LNCaP clone FGC (cell line): ENCODE measurements around the gene HOOK2.
"Not testable (repeated sequence)": the region's sequence is repeated elsewhere in the genome, so short reads cannot be mapped to it uniquely, and the experiment has no call there.

Experiments used
- DNase-seq: peaks from one replicate; pipeline ENCODE4 v3.0.0-alpha.2; 2011; ENCODE audit warnings: low read depth
- H3K4me3 ChIP-seq: 2 replicates; pipeline ENCODE4 v1.5.1; 2011; ENCODE audit warnings: mild to moderate bottlenecking, low read depth, low read length, control low read depth
- TF ChIP-seq, protein P1 (sequence below): IDR thresholded peaks from 2 replicates; pipeline ENCODE4 v1.5.1; 2012; ENCODE audit warnings: mild to moderate bottlenecking; ENCODE audit not compliant: control insufficient read depth, insufficient read depth; ENCODE audit errors: extremely low read depth

Gene HOOK2

DNA sequence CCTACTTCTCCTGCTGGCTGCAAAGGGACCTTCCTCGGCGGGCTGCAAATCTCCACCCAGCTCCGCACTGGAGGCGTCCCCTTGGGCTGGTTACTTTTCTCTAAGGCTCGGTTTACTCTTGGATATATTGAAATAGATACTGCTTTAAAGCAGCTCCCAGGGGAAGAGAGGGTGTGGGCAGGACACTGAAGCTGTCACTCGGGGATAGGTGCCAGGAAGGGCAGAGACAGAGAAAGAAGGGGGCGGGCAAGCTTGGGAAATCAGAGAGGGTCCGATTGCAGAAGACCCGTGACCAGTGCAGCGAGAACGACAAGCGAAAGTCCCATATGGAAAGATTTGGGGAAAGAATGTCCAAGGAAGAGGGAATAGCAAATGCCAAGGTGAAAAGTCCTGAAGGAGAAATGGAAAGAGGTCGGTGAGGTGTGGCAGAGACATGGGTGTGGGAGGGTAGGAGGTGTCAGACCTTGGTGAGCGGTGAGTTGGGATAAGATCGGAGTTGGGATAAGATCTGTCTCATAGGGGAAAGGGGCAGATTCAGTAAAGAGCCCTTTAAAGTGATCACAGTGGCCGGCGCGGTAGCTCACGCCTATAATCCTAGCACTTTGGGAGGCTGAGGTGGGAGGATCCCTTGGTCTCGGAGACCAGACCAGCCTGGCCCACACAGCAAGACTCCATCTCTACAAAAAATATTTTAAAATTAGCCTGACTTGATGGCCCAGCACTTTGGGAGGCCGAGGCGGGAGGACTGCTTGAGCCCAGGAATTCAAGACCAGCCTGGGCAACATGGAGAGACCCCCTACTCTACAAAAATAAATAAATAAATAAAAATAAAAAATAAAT, 27.1 kb upstream of the HOOK2 start:
- no peak for DNase-seq
- H3K4me3 ChIP-seq, result peak overlapping the region; percentile 100
- TF ChIP-seq, protein P1, sequence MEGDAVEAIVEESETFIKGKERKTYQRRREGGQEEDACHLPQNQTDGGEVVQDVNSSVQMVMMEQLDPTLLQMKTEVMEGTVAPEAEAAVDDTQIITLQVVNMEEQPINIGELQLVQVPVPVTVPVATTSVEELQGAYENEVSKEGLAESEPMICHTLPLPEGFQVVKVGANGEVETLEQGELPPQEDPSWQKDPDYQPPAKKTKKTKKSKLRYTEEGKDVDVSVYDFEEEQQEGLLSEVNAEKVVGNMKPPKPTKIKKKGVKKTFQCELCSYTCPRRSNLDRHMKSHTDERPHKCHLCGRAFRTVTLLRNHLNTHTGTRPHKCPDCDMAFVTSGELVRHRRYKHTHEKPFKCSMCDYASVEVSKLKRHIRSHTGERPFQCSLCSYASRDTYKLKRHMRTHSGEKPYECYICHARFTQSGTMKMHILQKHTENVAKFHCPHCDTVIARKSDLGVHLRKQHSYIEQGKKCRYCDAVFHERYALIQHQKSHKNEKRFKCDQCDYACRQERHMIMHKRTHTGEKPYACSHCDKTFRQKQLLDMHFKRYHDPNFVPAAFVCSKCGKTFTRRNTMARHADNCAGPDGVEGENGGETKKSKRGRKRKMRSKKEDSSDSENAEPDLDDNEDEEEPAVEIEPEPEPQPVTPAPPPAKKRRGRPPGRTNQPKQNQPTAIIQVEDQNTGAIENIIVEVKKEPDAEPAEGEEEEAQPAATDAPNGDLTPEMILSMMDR, result no peak

DNA sequence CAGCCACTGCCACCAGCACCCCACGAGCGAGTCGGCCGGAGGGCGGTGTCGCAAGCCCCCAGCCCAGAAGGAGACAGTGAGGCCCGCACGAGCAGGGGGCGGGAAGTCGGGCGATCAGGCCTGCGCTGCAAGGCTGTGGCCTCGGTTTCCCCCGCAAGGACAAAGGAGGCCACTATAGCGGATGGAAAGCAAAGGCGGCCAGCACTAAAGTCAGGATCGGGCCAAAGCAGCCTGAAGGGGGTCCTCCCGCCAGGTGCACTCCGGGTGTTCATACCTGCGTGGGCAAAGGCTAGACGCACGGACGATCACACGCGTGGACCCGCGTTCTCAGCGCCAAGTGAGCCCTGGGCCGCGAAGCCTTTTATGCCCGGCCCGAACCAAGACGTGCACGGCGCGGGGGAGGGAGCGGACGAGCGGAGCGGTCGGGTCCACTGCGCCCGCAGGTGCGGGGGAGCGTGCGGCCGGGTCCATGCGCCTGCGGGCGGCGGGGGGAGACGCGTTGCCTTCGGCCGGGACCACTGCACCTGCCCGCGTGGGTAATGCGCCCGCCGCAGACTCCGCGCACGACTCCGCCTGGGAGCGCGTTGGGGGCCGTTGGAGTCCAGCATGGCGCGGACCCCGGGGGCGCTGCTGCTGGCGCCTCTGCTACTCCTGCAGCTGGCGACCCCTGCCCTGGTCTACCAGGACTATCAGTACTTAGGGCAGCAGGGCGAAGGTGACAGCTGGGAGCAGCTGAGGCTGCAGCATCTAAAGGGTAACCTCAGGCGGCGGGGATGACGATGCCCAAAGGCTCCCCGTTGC, 26.3 kb upstream of the HOOK2 start, which contains the start of the genes PRDX2 and THSD8:
TSS of gene PRDX2 (minus strand) at position 335 of the 801 bp plus-strand sequence. CDS start 539 bp downstream, outside the sequence.
TSS of gene THSD8 (plus strand) at position 604 of the 801 bp plus-strand sequence. CDS start at position 607, 3 bp downstream.
- peak; percentile 40 for DNase-seq
- TF ChIP-seq, protein P1, result 0 out of 2 replicates have a peak, but pooled peaks have one; percentile 5
- H3K4me3 ChIP-seq, result peak within 1 kb of the TSS; percentile 100

DNA sequence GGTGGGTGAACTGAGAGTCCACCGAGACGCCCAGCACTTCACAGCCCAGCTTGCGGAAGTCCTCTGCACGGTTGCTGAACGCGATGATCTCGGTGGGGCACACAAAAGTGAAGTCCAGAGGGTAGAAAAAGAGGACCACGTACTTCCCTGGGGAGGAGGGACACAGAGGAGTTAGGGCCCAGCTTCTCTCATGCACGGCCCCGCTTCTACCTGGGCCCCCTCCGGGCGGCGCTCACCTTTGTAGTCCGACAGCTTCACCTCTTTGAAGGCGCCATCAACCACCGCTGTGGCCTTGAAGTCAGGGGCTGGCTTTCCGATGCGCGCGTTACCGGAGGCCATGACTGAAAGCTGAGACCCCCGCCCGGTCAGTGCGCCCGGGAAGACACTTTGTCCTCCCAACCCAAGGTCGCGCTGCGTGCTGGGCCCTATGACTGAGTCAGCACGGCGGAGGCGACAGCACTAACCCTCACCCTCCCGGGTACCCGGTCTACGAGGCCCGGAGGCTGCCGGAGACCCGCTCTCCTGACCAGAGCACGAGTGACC, 25.6 kb upstream of the HOOK2 start:
- H3K4me3 ChIP-seq, result peak overlapping the region; percentile 100
- TF ChIP-seq, protein P1, result no peak
- no peak for DNase-seq

DNA sequence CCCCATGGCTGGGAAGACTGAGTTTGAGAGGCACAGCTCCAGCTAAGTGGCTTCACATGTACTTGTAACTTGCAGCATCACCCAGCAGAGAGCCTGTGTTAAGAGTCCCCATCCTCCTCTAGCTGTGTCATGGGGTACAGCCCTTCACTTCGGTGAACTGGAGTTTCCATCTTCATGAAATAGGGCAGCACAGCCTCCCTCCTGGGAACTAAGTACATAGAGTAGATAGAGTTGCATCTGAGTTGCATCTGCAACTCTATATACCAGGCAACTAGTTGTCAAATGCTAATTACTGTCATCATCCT, 25.1 kb upstream of the HOOK2 start:
- peak overlapping the region; percentile 100 for H3K4me3 ChIP-seq
- DNase-seq, result no peak
- TF ChIP-seq, protein P1, result no peak

DNA sequence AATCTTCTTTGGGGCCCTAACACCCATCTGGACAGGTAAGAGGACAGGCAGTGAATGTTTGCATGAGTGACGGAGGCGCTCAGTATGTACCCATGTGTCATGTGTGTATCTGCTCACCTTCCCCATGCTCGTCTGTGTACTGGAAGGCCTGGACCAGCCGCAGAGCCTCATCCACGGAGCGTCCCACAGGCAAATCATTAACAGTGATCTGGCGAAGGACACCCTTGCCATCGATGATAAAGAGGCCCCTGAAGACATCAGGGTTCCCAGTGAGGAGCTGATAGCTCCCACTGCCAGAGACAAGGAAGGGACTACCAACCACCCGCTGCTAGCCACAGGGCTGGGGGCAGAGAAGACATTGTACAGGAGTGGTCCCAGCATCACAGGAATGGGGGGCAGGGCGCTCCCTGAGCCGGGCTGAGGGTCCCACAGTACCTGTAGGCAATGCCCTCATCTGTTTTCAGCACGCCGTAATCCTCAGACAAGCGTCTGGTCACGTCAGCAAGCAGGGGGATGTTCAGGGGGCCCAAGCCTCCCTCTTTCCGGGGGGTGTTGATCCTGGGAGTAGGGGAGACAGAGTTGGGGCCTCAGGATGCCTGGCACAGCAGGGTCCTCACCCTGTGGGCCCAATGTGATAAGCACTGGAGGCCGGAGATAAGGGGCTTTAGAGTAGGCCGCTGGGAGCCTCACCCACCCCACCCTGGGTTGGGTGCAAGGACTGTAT, 24.6 kb upstream of the HOOK2 start:
- TF ChIP-seq, protein P1, result no peak
- no peak for DNase-seq
- peak overlapping the region; percentile 100 for H3K4me3 ChIP-seq

DNA sequence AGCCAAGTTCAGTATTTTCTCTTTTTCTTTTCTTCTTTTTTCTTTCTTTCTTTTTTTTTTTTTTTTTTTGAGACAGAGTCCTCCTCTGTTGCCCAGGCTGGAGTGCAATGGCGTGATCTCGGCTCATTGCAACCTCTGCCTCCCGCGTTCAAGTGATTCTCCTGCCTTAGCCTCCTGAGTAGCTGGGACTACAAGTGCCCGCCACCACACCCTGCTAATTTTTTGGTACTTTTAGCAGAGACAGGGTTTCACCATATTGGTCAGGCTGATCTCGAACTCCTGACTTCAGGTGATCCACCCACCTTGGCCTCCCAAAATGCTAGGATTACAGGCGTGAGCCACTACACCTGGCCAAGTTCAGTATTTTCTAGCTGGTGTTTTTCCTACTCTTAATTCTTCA, 22.3 kb upstream of the HOOK2 start:
- not testable (repeated sequence) for DNase-seq, H3K4me3 ChIP-seq
